SH-SY5Y (cell line): ENCODE data around the gene MTO1.

Experiments
- GATA2 ChIP-seq: IDR thresholded peaks from 2 replicates; pipeline ENCODE4 v1.6.1; 2011; ENCODE audit warnings: mild to moderate bottlenecking, low read depth, low read length
- GATA3 ChIP-seq: IDR thresholded peaks from 2 replicates; pipeline ENCODE4 v1.6.1; 2011; ENCODE audit warnings: low read depth, mild to moderate bottlenecking, low read length, moderate library complexity

DNA sequence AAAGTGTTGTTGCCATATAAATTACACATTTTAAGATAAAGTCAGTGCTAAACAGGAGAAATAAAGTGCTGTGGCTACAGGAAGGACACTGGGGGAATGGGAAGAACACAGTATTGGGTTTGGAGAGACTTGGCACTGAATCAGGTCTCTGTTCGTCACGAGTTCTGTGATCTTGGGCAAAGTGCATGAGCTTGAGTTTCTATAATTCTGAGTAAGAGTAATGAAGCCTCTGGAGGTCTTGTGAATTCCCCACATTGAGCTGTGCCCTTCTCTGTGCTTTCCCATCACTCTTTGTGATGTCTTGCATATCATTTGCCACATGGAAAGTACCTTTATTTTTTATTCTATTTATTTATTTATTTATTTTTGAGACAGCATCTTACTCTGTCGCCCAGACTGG lies 76.1 kb downstream of the MTO1 start:
- no peak for TF ChIP-seq GATA2
- TF ChIP-seq GATA3 = no peak
